K562 (cell line): ENCODE data around the gene MUC7. TPM values are rescaled to one million over a fixed set of nuclear protein-coding genes. Genes with fewer than 3 reads are reported as not detected.
A peak's percentile ranks its signal among the peaks of the same experiment; 100 is the strongest.

Source experiments
- ATAC-seq: fragments of 200-7000 bp; cut with Tn5 transposase; 3 replicates; pipeline ENCODE4 v1.9.1; 2020; ENCODE audit warnings: moderate library complexity
- BruUV-seq: library from RNA; stranded (reverse); fragments of 400-500 nt; replicated peaks from 2 replicates; lab custom pipeline; 2021; lab: Mats Ljungman, UMichigan
- CTCF ChIA-PET: fragments of 300-600 bp; formaldehyde crosslinking; extraction: SDS; loops from one replicate; lab custom pipeline; 2021; ENCODE audit warnings: low intra/inter-chr PET ratio; lab: Yijun Ruan, JAX
- POLR2A ChIA-PET: fragments of 300-600, 350-650 bp; sonication (Branson Sonifier 250); formaldehyde crosslinking; extraction: SDS; loops from one replicate; lab custom pipeline; 2021; ENCODE audit warnings: antibody characterized with exemption, inconsistent platforms; lab: Yijun Ruan, JAX
- DNase-seq, 4 experiments: peaks; one replicate each; pipeline versions ENCODE4 v3.0.0 to v3.0.0-alpha.2; 2011 to 2018; ENCODE audit warnings: low spot score in 3 of 4, mixed read lengths in 3 of 4; ENCODE audit errors: extremely low read depth in 1 of 4
- FAIRE-seq: peaks from 2 replicates; lab custom pipeline; 2011; peaks lifted over from hg19 to GRCh38; lab: Jason Lieb, UNC
- H2AFZ ChIP-seq: 2 replicates; pipeline ENCODE4 v1.6.0; 2011; ENCODE audit warnings: low read depth, low read length, control low read depth, inconsistent platforms
- H3K27ac ChIP-seq: fragments of 200-600 bp; 3 replicates; pipeline ENCODE4 v1.8.0; 2011; ENCODE audit warnings: low read depth, mild to moderate bottlenecking, control low read depth, inconsistent platforms, low read length, moderate library complexity, mixed read lengths; ENCODE audit errors: extremely low read depth
- H3K27me3 ChIP-seq, 2 experiments: fragments of 300-600 bp in 1 of 2; 2 replicates in 1 of 2; 3 replicates in 1 of 2; pipeline versions ENCODE4 v1.6.0 to v1.8.0; 2011; ENCODE audit warnings: inconsistent platforms in 2 of 2, low read length in 2 of 2, mild to moderate bottlenecking in 1 of 2, mixed read lengths in 1 of 2, moderate library complexity in 1 of 2; ENCODE audit not compliant: control insufficient read depth in 2 of 2, insufficient read depth in 2 of 2
- H3K36me3 ChIP-seq: fragments of 300-600 bp; 3 replicates; pipeline ENCODE4 v1.8.0; 2011; ENCODE audit warnings: mild to moderate bottlenecking, low read length, inconsistent platforms; ENCODE audit not compliant: control insufficient read depth, insufficient read depth
- H3K4me1 ChIP-seq, 2 experiments: fragments of 200-600 bp in 1 of 2; replicated peaks in 1 of 2; 2 replicates in 1 of 2; 3 replicates in 1 of 2; pipeline versions ENCODE4 v1.5.1 to v1.8.0; 2011; ENCODE audit warnings: inconsistent platforms in 2 of 2, low read length in 2 of 2, mild to moderate bottlenecking in 1 of 2, mixed read lengths in 1 of 2, moderate library complexity in 1 of 2; ENCODE audit not compliant: control insufficient read depth in 2 of 2, insufficient read depth in 2 of 2
- H3K4me2 ChIP-seq: 2 replicates; pipeline ENCODE4 v1.6.1; 2011; ENCODE audit warnings: low read length, control low read depth, inconsistent platforms, mixed read lengths; ENCODE audit not compliant: insufficient read depth
- H3K4me3 ChIP-seq: fragments of 200-600 bp; sonication (generic), shearing (Covaris generic); 2 replicates; pipeline ENCODE4 v1.5.1; 2016; ENCODE audit warnings: control low read depth, inconsistent platforms
- H3K79me2 ChIP-seq: fragments of 200-600 bp; 3 replicates; pipeline ENCODE4 v1.8.0; 2011; ENCODE audit warnings: low read length, inconsistent platforms; ENCODE audit not compliant: control insufficient read depth, insufficient read depth
- H3K9ac ChIP-seq, 2 experiments: 2 replicates each; pipeline versions ENCODE4 v1.6.0 to v1.6.1; 2011; ENCODE audit warnings: low read depth in 2 of 2, low read length in 2 of 2, control low read depth in 1 of 2, inconsistent platforms in 1 of 2, mild to moderate bottlenecking in 1 of 2, mixed read lengths in 1 of 2; ENCODE audit not compliant: insufficient read depth in 1 of 2
- H3K9me1 ChIP-seq: one replicate; pipeline ENCODE4 v1.6.0; 2011; ENCODE audit warnings: inconsistent platforms, mild to moderate bottlenecking, low read length, moderate library complexity; ENCODE audit not compliant: control insufficient read depth, insufficient read depth
- H3K9me3 ChIP-seq: replicated peaks from 2 replicates; pipeline ENCODE4 v1.5.1; 2011; ENCODE audit warnings: low read depth, low read length, inconsistent platforms; ENCODE audit not compliant: control insufficient read depth, insufficient read depth
- H4K20me1 ChIP-seq: replicated peaks from 2 replicates; pipeline ENCODE4 v1.6.1; 2011; ENCODE audit warnings: low read length, inconsistent platforms, mixed read lengths; ENCODE audit not compliant: control insufficient read depth, insufficient read depth
- C11orf30 ChIP-seq: fragments of 450-650 bp; IDR thresholded peaks from 2 replicates; pipeline ENCODE4 v1.6.1; 2016; ENCODE audit warnings: low read depth, mild to moderate bottlenecking
- CREM ChIP-seq: IDR thresholded peaks from 2 replicates; pipeline ENCODE4 v1.6.1; 2014; ENCODE audit warnings: antibody characterized with exemption, low read depth
- EWSR1 ChIP-seq: fragments of 450-650 bp; IDR thresholded peaks from 2 replicates; pipeline ENCODE4 v1.6.1; 2018; ENCODE audit warnings: borderline replicate concordance, mild to moderate bottlenecking, low read depth, moderate library complexity; ENCODE audit not compliant: partially characterized antibody
- JUN ChIP-seq, 2 experiments: sonication (generic) in 1 of 2; formaldehyde crosslinking in 1 of 2; IDR thresholded peaks; 2 replicates each; pipeline versions ENCODE4 v1.6.1 to v1.8.0; 2012 to 2022; ENCODE audit warnings: borderline replicate concordance in 2 of 2, mild to moderate bottlenecking in 2 of 2, improper control_type of control experiment in 1 of 2, low read depth in 1 of 2, low read length in 1 of 2, missing genetic modification reagents in 1 of 2
- KLF16 ChIP-seq: IDR thresholded peaks from 2 replicates; pipeline ENCODE4 v1.6.1; 2016; ENCODE audit warnings: antibody characterized with exemption
- RNF2 ChIP-seq: sonication (generic); IDR thresholded peaks from 2 replicates; pipeline ENCODE4 v1.6.1; 2016
- SLC30A9 ChIP-seq: fragments of 250-450 bp; sonication (Bioruptor Pico); IDR thresholded peaks from 2 replicates; pipeline ENCODE4 v1.8.0; 2022; ENCODE audit warnings: mild to moderate bottlenecking, moderate library complexity
- SOX6 ChIP-seq: fragments of 450-650 bp; IDR thresholded peaks from 2 replicates; pipeline ENCODE4 v1.6.1; 2014; ENCODE audit warnings: mild to moderate bottlenecking
- STAG1 ChIP-seq: sonication (generic); formaldehyde crosslinking; IDR thresholded peaks from 2 replicates; pipeline ENCODE4 v1.5.0; 2020; ENCODE audit warnings: missing genetic modification reagents, borderline replicate concordance
- TCF7 ChIP-seq: sonication (generic); IDR thresholded peaks from 2 replicates; pipeline ENCODE4 v1.6.1; 2016; ENCODE audit warnings: antibody characterized with exemption, borderline replicate concordance
- ZBTB1 ChIP-seq: sonication (generic); formaldehyde crosslinking; IDR thresholded peaks from 2 replicates; pipeline ENCODE4 v1.8.1; 2023; ENCODE audit warnings: missing genetic modification reagents, low read depth, mild to moderate bottlenecking, borderline replicate concordance
- ZNF121 ChIP-seq: sonication (generic); formaldehyde crosslinking; conservative IDR thresholded peaks from 2 replicates; pipeline ENCODE4 v1.8.0; 2022; ENCODE audit warnings: missing genetic modification reagents
- WGBS: fragments of 100-300 bp; shearing (Covaris generic); methylation state at CpG from one replicate; pipeline ENCODE4 v1.1.6; 2016; ENCODE audit warnings: low coverage, mixed read lengths; ENCODE audit not compliant: insufficient coverage; ENCODE audit errors: missing lambda C conversion rate; 5-methylcytosine and 5-hydroxymethylcytosine counted together
- in situ Hi-C: fragments of 300-500 bp; cut with MboI; formaldehyde crosslinking; loops from 4 replicates; pipeline ENCODE4 v1.15.0; 2018; ENCODE audit warnings: inconsistent platforms, mixed read lengths
- intact Hi-C: fragments of 100-400 bp; cut with micrococcal nuclease; formaldehyde crosslinking; loops from 2 replicates; pipeline ENCODE4 v1.14.2; 2022
- polyA plus RNA-seq, 8 experiments: library from polyadenylated mRNA; depleted of rRNA in 4 of 8; stranded (reverse) in 5 of 8; unstranded in 3 of 8; fragments of >200 nt; fragmentation: Nextera tagmentation in 2 of 8; fragmentation: Illumina TruSeq in 1 of 8; extraction: Ambion mirVana in 2 of 8; extraction: Trizol in 1 of 8; gene quantifications; 2 replicates each; pipeline versions ENCODE4 v1.2.1 to v1.2.3, GENCODE V29; 2011 to 2014; ENCODE audit warnings: inconsistent platforms in 1 of 8, missing spikeins in 1 of 8
- total RNA-seq, 7 experiments: library from RNA; depleted of rRNA in 6 of 7; stranded (reverse); fragments of >200 nt in 6 of 7; fragmentation: Illumina TruSeq in 2 of 7; extraction: Trizol in 2 of 7; gene quantifications; 2 replicates each; pipeline versions ENCODE4 v1.2.1 to v1.2.3, GENCODE V29; 2011 to 2021; ENCODE audit warnings: low replicate concordance in 1 of 7
- TF ChIP-seq, protein P1 (sequence below): fragments of 250-450 bp; sonication (Bioruptor Pico); IDR thresholded peaks from 2 replicates; pipeline ENCODE4 v1.9.0; 2021; ENCODE audit warnings: mild to moderate bottlenecking
- TF ChIP-seq, protein P2 (sequence below): fragments of 250-450 bp; sonication (Bioruptor Pico); IDR thresholded peaks from 2 replicates; pipeline ENCODE4 v1.8.0; 2022; ENCODE audit warnings: inconsistent platforms, mild to moderate bottlenecking, moderate library complexity, borderline replicate concordance

Gene MUC7
- total and polyA plus RNA-seq, 9 of the 15 experiments (the other 6 are each of a cell fraction or from before 2014, with no cell fraction given) = not detected

DNA sequence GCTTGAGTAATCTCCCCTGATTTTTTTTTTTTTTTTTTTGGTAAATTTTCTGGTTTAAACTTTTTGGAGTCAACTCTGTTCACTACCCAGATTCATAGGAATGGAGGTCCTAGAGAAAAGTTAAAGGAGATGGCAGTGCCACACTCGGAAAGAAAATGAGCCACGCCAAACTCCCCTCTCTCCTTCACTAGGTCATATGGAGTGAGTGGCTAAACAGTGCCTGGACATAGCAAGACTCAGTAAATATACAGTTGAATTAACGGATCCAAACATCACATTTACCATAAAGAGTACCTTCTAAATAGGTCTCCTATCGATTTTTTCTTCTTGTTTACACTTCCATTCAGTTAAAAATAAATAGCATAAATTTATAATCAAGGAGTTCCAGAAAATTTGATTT is 32.7 kb downstream of the MUC7 start:
- no peaks in the 10 kb centered on the region for H3K9me1 ChIP-seq
- in situ Hi-C loops = loop anchor here (25.0 kb wide), 1 partner anchor 817 kb away; no protein-coding TSS in a partner anchor
- CTCF ChIA-PET = interaction anchor here (0.5 to 1.2 kb wide), 2 partner anchors 815 to 1208 kb away, joined by 3 read pairs; no protein-coding TSS in a partner anchor

DNA sequence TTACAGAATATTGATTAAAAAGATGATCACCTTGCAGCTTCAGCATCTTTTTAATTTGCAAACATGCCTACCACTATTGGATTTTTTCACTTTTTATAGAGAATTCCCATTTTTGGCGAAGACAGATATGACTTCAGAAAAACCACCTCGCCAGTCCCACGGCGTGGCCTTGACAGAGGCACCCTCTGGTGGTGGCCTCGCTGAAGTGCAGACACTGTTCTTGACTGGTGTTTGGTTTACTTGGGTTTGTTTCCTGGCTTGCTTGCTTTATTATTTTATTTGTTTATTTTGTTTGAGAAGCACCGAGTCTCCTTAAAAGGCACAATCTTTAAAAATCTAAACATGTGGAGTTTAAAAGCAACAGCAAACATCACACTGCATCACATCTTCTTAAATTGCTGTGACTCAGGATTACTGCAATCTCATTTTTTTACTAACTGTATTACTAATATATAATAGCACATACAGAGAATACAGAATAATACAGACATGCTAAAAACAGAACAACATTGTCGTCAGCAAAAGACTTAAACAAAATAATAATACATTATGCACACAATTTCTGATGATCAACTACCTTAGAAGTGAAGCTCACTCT is 33.3 kb downstream of the MUC7 start:
- no peaks in the 10 kb centered on the region for H3K4me1 ChIP-seq
- H3K36me3 ChIP-seq = no peaks in the 10 kb centered on the region
- H4K20me1 ChIP-seq = no peaks in the 10 kb centered on the region
- no peak overlapping the region for H3K4me3 ChIP-seq
- BruUV-seq = no TSS peak
- H3K4me2 ChIP-seq = no peak overlapping the region
- FAIRE-seq (peak; percentile 87), ATAC-seq (peak; percentile 93), DNase-seq (peak; percentile 52 to 64 (median 54))
- no peaks in the 10 kb centered on the region for H3K9me1 ChIP-seq
- POLR2A ChIA-PET = no interaction called here
- in situ Hi-C loops (loop anchor here (25.0 kb wide), 1 partner anchor 818 kb away; no protein-coding TSS in a partner anchor), intact Hi-C loops (loop anchor here (5.0 to 10.0 kb wide), 2 partner anchors 813 to 1190 kb away; no protein-coding TSS in a partner anchor)
- no peaks in the 10 kb centered on the region for H3K79me2 ChIP-seq
- CTCF ChIA-PET = interaction anchor here (0.5 to 1.2 kb wide), 2 partner anchors 815 to 1208 kb away, joined by 3 read pairs; no protein-coding TSS in a partner anchor
- no peak overlapping the region for H3K9ac ChIP-seq
- no peak overlapping the region for H3K27ac ChIP-seq
- H3K9me3 ChIP-seq = no peaks in the 10 kb centered on the region
- WGBS = 0% methylated on average over 7 of the region's 7 CpGs
- no peaks in the 10 kb centered on the region for H3K27me3 ChIP-seq
- no peak overlapping the region for H2AFZ ChIP-seq
- TF ChIP-seq, protein P1, sequence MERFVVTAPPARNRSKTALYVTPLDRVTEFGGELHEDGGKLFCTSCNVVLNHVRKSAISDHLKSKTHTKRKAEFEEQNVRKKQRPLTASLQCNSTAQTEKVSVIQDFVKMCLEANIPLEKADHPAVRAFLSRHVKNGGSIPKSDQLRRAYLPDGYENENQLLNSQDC (CRISPR knock-in tag) = no peak
- TF ChIP-seq JUN (IDR thresholded peaks at IDR 0.05; ENCODE audit: borderline replicate concordance, low read depth, low read length) (no peak), JUN (CRISPR knock-in tag; IDR thresholded peaks at IDR 0.05; ENCODE audit: borderline replicate concordance) (no peak), STAG1 (CRISPR knock-in tag) (peak; percentile 61; the same call in 1 of the 2 replicates), TCF7 (no peak), SOX6 (no peak), SLC30A9 (no peak), RNF2 (no peak), KLF16 (0 out of 2 replicates have a peak, but pooled peaks have one; percentile 12), C11orf30 (no peak), ZBTB1 (CRISPR knock-in tag) (no peak), CREM (0 out of 2 replicates have a peak, but pooled peaks have one; percentile 22)
- TF ChIP-seq, protein P2, sequence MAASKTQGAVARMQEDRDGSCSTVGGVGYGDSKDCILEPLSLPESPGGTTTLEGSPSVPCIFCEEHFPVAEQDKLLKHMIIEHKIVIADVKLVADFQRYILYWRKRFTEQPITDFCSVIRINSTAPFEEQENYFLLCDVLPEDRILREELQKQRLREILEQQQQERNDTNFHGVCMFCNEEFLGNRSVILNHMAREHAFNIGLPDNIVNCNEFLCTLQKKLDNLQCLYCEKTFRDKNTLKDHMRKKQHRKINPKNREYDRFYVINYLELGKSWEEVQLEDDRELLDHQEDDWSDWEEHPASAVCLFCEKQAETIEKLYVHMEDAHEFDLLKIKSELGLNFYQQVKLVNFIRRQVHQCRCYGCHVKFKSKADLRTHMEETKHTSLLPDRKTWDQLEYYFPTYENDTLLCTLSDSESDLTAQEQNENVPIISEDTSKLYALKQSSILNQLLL = no peak

More for the DNA sequence above, 32.7 kb downstream of the MUC7 start:
- Histone ChIP-seq H3K79me2 (no peaks in the 10 kb centered on the region), H3K9me3 (no peaks in the 10 kb centered on the region), H3K4me2 (no peak overlapping the region), H2AFZ (no peak overlapping the region), H3K27ac (no peak overlapping the region), H3K36me3 (no peaks in the 10 kb centered on the region), H4K20me1 (no peaks in the 10 kb centered on the region), H3K4me3 (no peak overlapping the region), H3K9ac (no peak overlapping the region), H3K27me3 (no peaks in the 10 kb centered on the region), H3K4me1 (no peaks in the 10 kb centered on the region)
- WGBS = 3% methylated on average over 4 of the region's 4 CpGs
- TF ChIP-seq EWSR1 (no peak), ZNF121 (CRISPR knock-in tag) (no peak)
- intact Hi-C loops = loop anchor here (5.0 to 10.0 kb wide), 2 partner anchors 812 to 1190 kb away; no protein-coding TSS in a partner anchor
- FAIRE-seq (no peak), ATAC-seq (no peak), DNase-seq (no peak)
- BruUV-seq = no TSS peak
- POLR2A ChIA-PET = interaction anchor here (0.7 kb wide), 1 partner anchor 22 kb away, joined by 3 read pairs; no protein-coding TSS in a partner anchor
